Mucosa of rectum (tissue), 2 donors: Measurements from ENCODE around the gene MRGPRF.

Source experiments
- H3K27ac ChIP-seq, 2 donors: one replicate each; pipeline ENCODE4 v1.7.0; 2013; ENCODE audit warnings: inconsistent platforms in 2 of 2, low read depth in 2 of 2, low read length in 2 of 2
- H3K27me3 ChIP-seq, 2 donors: one replicate each; pipeline ENCODE4 v1.7.0; 2013; ENCODE audit warnings: low read length in 2 of 2; ENCODE audit not compliant: control insufficient read depth in 2 of 2, insufficient read depth in 2 of 2
- H3K36me3 ChIP-seq, 2 donors: one replicate each; pipeline ENCODE4 v1.7.0; 2013; ENCODE audit warnings: low read length in 2 of 2; ENCODE audit not compliant: control insufficient read depth in 2 of 2, insufficient read depth in 2 of 2
- H3K4me1 ChIP-seq, 2 donors: one replicate each; pipeline ENCODE4 v1.7.0; 2013; ENCODE audit warnings: low read length in 2 of 2, mild to moderate bottlenecking in 1 of 2; ENCODE audit not compliant: control insufficient read depth in 2 of 2, insufficient read depth in 2 of 2
- H3K4me3 ChIP-seq, 2 donors: one replicate each; pipeline ENCODE4 v1.7.0; 2013; ENCODE audit warnings: low read length in 2 of 2
- H3K9ac ChIP-seq, 2 donors: one replicate each; pipeline ENCODE4 v1.7.0; 2013; ENCODE audit warnings: low read length in 2 of 2, low read depth in 1 of 2, mild to moderate bottlenecking in 1 of 2
- H3K9me3 ChIP-seq, 2 donors: one replicate each; pipeline ENCODE4 v1.7.0; 2013; ENCODE audit warnings: low read length in 2 of 2; ENCODE audit not compliant: control insufficient read depth in 2 of 2
- donor health status: healthy.
- donor health status: Normal muscosa, but diverticular disease.

MRGPRF gene

DNA sequence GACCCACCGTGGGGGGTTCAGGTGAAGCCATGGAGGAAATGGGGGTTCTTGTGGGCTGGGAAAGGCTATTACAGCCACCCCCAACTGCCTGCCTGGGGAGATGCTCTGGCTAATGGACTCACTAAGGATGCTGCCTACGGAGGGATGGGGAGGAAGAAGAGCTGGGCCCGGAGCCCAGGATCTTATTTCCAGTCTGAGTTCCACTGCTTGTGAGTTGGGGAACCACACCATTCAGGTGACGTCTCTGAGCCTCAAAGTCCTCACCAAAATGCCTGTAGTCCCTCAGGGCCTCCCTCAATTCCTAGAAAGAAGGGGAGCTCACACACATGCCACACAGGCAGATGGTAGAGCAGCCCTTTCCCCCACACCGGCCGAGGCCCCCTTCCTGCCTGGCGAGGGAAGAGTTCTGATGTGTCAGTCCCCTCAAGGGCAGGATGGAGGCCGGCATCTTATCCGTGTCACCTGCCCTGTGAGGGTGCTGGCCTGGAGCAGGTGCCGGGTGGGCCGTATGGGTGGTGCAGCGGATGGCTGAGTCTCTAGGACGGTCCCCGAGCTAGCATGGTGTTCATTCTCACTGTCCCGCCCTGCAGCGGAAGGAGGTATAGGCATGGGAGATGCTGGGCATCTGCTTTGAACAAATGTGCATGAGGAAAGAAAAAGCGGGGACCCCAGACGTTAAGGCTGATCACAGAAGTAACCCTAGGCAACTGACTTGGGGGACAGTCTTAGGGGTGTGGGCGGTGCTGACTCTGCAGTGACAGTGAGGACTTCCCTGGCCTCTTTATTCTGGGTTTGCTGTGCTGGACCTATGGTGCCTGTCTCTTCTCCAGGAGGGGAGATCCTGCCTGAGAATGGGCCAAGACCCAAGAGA, 15.7 kb downstream of the MRGPRF start:
- Histone ChIP-seq H3K27me3 (peaks cover under 1 to 11% of the 10 kb centered on the region in 2 donors), H3K27ac (no peak overlapping the region), H3K36me3 (no peaks in the 10 kb centered on the region), H3K9me3 (no peaks in the 10 kb centered on the region), H3K9ac (no peak overlapping the region), H3K4me1 (peaks cover 4 to 8% of the 10 kb centered on the region in 2 donors), H3K4me3 (no peak overlapping the region)

GRCh38 chr11:68996376-68997123, 16.5 kb downstream of the MRGPRF start:
- Histone ChIP-seq H3K27me3 (peaks cover 3 to 17% of the 10 kb centered on the region in 2 donors), H3K4me3 (no peak overlapping the region), H3K9ac (no peak overlapping the region), H3K36me3 (no peaks in the 10 kb centered on the region), H3K4me1 (peaks cover 4 to 7% of the 10 kb centered on the region in 2 donors), H3K9me3 (no peaks in the 10 kb centered on the region), H3K27ac (no peak overlapping the region)

DNA sequence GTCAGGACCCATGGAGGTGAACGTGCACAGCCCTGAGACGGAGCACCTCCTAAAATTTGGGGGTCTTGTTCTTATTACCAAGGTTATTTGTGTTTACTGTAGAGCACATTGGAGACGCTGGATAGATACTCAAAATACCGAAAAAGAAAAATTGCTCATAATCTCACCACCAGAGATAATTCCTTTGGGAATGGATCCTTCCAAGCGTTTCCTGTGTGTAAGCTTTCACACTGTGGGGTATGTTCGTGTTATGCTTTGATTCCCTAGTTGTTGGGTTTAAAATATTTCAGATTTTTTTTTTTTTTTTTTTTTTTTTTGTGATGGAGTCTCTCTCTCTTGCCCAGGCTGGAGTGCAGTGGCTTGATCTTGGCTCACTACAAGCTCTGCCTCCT, 18.2 kb downstream of the MRGPRF start:
- peaks cover 3 to 19% of the 10 kb centered on the region in 2 donors for H3K27me3 ChIP-seq
- no peak overlapping the region for H3K4me3 ChIP-seq
- no peak overlapping the region for H3K27ac ChIP-seq
- H3K9ac ChIP-seq: no peak overlapping the region
- no peaks in the 10 kb centered on the region for H3K36me3 ChIP-seq
- no peaks in the 10 kb centered on the region for H3K9me3 ChIP-seq
- no peaks in the 10 kb centered on the region for H3K4me1 ChIP-seq

GRCh38 chr11:68994161-68994893, 18.7 kb downstream of the MRGPRF start:
- Histone ChIP-seq H3K27me3 (peaks cover 3 to 19% of the 10 kb centered on the region in 2 donors), H3K4me3 (no peak overlapping the region), H3K9ac (no peak overlapping the region), H3K9me3 (no peaks in the 10 kb centered on the region), H3K4me1 (no peaks in the 10 kb centered on the region), H3K27ac (no peak overlapping the region), H3K36me3 (no peaks in the 10 kb centered on the region)

DNA sequence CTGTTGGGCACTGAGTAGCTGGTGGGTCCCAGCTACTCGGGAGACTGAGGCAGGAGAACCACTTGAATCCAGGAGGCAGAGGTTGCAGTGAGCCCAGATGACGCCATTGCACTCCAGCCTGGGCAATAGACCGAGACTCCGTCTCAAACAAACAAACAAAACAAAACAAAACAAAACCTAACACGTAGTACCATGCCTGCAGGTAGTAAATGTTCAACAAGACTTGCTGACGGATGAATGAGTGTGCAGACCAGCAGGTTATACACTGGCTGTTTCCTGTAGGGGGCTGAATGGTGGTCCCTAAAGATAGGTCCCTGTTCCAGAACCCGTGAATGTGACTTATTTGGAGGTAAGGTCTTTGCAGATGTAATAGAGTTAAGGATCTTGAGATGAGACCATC, 19.5 kb downstream of the MRGPRF start:
- peaks cover 3 to 19% of the 10 kb centered on the region in 2 donors for H3K27me3 ChIP-seq
- no peaks in the 10 kb centered on the region for H3K4me1 ChIP-seq
- H3K27ac ChIP-seq: no peak overlapping the region
- no peak overlapping the region for H3K9ac ChIP-seq
- no peak overlapping the region for H3K4me3 ChIP-seq
- no peaks in the 10 kb centered on the region for H3K9me3 ChIP-seq
- no peaks in the 10 kb centered on the region for H3K36me3 ChIP-seq

DNA sequence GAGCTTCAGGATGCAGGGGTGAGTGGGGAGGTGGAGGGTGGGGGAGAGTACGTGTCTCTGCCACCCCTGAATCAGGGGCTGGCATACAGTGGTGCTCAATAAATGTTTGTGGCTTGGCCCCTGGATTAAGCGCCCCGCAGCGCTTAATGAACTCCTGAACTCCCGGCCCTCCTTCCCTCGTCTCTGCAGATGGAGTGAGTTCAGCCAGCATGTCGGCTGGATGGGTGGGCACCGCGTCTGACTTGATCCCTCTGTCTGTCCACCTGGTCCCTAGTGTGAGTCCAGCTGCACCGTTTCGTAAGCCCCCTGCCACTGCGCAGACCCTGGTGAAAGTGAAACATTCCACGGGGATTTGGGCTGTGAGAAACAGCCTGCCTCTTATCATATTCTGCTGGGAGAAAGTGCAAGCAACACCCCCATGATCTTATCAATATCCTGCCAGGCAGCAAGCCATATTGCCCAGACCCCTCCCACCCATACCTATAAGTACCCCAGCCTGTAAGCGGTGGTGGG, 20.2 kb downstream of the MRGPRF start:
- Histone ChIP-seq H3K27ac (no peak overlapping the region), H3K9me3 (no peaks in the 10 kb centered on the region), H3K36me3 (no peaks in the 10 kb centered on the region), H3K4me1 (no peaks in the 10 kb centered on the region), H3K27me3 (peaks cover 3 to 19% of the 10 kb centered on the region in 2 donors), H3K9ac (no peak overlapping the region), H3K4me3 (no peak overlapping the region)

DNA sequence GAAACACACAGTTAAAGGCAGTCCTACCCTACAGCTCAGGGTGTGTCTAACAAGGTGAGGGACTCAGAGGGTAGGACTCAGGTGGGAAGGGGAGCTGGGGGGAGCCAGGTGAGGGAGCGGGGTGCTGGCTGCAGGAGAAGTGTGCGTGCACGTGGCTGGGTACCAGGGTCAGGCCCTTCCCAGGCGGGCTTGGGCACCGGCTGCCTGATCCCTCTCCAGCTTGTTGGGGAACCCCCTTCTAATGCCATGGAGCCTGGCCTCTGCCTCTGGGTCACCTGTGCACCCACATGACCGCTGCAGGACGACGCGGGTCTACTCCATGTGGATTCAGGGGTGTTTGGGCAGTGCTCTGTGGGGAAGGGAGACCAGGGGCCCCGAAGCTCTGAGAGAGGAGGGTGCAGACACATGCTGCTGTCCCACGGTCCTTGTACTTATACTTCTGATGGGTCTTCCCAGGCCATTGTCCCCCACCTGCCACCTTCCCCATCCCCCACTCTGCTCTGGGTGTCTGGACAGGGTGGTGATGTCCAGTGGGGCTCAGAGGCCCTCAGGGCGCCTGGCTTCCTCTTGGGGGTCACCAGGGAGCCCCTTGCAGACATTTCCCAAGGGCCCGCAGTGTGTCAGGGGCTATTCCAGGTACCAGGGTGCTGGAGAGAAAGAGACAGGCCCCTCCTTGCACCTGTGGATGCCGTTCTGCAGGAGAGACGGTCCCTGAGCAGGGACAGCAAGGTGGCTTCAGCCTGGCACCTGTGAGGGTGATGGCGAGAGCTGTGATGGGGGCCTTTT, 21.9 kb downstream of the MRGPRF start:
- no peak overlapping the region for H3K4me3 ChIP-seq
- H3K9ac ChIP-seq: no peak overlapping the region
- no peak overlapping the region for H3K27ac ChIP-seq
- no peaks in the 10 kb centered on the region for H3K4me1 ChIP-seq
- H3K36me3 ChIP-seq: no peaks in the 10 kb centered on the region
- no peaks in the 10 kb centered on the region for H3K9me3 ChIP-seq
- peaks cover 3 to 19% of the 10 kb centered on the region in 2 donors for H3K27me3 ChIP-seq

DNA sequence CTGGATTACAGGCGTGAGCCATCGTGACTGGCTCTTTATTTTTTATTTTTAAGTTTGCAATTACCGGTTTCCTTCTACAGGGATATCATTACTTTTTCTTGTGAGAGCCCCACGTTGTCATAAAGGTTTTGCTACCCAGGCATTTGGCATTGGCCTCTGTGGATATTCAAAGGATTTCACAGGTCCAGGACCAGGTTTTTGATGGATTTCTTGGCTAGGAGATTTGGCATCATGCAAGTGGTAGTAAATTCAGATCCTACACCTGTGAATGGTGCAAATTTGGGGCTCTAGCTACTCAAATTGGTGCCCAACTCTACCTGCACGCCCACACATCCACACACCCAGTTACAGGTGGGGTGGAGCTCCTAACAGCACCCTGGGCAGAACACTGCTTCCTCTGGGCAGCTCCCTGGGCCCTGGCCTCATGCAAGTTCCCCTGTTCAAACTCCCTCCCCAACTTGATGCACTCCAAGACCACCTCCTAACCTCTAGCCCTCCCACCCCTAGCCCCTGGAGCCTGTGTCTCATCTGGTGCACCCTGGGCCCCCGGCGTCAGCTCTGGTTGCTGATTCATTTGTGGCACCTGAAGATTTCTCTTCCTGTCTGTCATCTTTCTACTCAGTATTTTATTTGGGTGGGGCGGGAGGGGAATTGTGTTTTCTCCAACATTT, 23.0 kb downstream of the MRGPRF start:
- Histone ChIP-seq H3K27ac (no peak overlapping the region), H3K27me3 (peaks cover 3 to 19% of the 10 kb centered on the region in 2 donors)

DNA sequence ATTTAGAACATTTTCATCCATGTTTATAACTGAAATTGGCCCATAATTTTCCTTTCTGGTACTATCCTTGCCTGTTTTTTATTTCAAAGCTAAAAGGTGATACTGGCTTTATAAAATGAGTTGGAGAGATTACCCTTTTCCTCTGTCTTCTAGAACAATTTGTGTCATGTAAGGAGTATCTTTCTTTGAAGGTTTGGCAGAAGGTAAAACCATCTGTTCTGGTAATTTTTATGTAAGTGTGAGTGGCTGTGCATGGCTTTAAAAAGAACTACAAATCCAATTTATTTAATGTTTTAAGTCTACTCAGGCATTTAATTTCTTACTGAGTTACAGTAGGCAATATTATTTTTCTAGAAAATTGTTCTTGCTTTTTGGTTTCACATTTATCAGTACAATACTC, 24.6 kb downstream of the MRGPRF start:
- Histone ChIP-seq H3K4me1 (no peaks in the 10 kb centered on the region), H3K27ac (no peak overlapping the region), H3K9me3 (no peaks in the 10 kb centered on the region), H3K27me3 (peaks cover 3 to 17% of the 10 kb centered on the region in 2 donors), H3K4me3 (no peak overlapping the region), H3K36me3 (no peaks in the 10 kb centered on the region), H3K9ac (no peak overlapping the region)

More for the DNA sequence above, 23.0 kb downstream of the MRGPRF start:
- Histone ChIP-seq H3K4me3 (no peak overlapping the region), H3K4me1 (no peaks in the 10 kb centered on the region), H3K9ac (no peak overlapping the region), H3K36me3 (no peaks in the 10 kb centered on the region), H3K9me3 (no peaks in the 10 kb centered on the region)
